ENCODE measurements around the gene ELOF1.
"Not testable (repeated sequence)": the region's sequence is repeated elsewhere in the genome, so short reads cannot be mapped to it uniquely, and the experiment has no call there.

ELOF1 gene

DNA sequence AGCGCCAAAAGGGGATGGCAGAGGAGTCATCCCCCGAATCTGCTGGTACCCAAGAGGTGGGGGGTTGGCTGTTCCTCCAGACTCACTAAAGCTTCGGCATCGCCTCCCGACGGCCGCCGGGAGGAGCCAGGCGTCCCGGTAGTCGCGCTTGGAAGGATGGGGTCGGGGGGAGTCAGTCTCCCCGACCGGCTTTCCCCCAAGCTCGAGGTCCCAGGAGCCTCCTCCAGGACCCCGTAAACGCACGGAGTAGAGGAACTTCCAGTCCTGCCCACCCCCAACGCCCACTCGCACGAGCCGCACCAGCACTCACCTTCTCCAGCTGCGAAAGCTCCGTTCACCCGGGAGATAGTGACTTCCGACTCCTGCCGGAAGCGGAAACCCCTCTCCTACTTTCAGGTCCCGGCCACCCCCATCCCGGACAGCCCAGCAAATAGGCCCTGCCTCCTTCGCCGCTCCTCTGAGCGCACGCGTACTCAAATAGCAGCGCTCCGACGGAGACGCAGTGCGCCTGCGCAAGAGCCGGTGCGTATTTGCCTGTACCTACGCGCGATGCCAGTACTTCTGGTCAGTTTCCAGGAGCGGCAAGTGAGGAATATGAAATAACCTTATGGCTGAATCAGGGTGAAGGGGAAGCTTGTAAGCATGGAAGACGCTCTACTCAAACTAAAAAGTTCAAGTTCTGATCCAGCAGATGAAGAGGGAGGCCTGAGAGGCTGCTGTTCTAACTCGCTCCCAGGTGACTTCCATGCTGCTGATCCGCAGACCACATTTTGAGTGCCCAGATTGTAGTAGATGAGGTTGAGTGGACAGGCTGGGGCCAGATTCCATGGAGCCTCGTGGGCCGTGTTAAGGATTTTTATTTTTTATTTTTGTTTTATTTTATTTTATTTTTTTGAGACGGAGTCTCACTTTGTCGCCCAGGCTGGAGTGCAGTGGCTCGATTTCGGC is at the start of gene ELOF1:
TSS of gene ELOF1 (minus strand) at position 350 of the 948 bp plus-strand sequence. CDS start 4,883 bp downstream, outside the sequence.
- DNase-seq, result peak; percentile 95 to 97

DNA sequence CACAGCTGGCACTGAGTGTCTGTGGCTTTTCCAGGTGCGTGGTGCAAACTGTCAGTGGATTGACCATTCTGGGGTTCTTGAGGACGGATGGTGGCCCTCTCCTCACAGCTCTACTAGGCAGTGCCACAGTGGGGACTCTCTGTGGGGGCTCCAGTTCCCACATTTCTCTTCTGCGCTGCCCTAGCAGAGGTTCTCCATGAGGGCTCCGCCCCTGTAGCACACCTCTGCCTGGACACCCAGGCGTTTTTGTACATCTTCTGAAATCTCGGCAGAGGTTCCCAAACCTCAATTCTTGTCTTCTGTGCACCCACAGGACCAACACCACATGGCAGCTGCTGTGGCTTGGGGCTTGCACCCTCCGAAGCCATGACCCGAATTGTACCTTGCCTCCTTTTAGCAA is 47.5 kb upstream of the ELOF1 start:
- no peak for DNase-seq

- DNase-seq, result not testable (repeated sequence)
Observed at GRCh38 chr19:11599704-11600103, 40.7 kb upstream of the ELOF1 start.

- DNase-seq, result no peak
Observed at GRCh38 chr19:11598746-11599145, 39.7 kb upstream of the ELOF1 start.

GRCh38 chr19:11598103-11598483 is 39.1 kb upstream of the ELOF1 start:
- no peak for DNase-seq

- peak; percentile 96 for DNase-seq
Observed at GRCh38 chr19:11597202-11598102, 38.4 kb upstream of the ELOF1 start, which contains the start of gene ZNF627. Gene ZNF627, plus strand, starts transcription at chr19:11597483. Its CDS starts 145 bp downstream, at chr19:11597628.

DNA sequence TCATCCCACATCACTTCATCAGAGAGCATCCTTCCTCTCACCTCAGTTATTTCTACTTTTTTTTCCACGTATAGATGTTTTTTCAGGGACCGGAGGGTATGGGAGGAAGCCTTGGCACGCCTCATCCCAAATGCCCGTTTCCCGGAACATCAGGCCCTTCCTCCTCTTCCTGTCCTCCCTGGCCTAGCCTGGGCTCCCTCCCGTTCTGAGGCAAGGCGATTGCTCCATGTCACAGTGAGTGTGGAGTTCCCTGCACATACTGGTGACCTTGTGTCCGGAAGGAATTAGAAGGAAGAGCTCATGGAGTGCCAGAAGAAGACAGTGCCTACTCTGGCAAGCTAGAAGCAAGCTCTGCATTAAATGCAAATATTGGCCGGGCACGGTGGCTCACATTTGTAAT is 37.1 kb upstream of the ELOF1 start:
- DNase-seq, result no peak

- DNase-seq, result no peak
Observed at GRCh38 chr19:11594084-11594483, 35.1 kb upstream of the ELOF1 start.

- DNase-seq, result no peak
Observed at GRCh38 chr19:11587975-11588631, 29.1 kb upstream of the ELOF1 start.

- DNase-seq, result peak; percentile 71 to 79
Observed at GRCh38 chr19:11587302-11587974, 28.4 kb upstream of the ELOF1 start.

DNA sequence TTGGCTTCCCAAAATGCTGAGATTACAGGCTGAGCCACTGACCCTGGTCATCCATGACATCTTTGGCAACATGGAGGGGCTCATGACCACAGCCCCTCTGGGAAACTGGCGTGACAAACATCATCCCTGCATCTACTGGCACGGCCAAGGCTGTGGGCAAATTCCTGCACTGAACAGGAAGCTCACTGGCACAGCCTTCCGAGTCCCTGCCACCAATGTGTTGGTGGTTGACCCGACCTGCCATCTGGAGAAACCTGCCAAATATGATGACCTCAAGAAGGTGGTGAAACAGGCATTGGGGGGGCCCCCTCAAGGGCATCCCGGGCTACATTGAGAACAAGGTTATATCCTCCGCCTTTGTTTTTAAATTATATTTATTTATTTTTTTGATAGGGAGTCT is 27.3 kb upstream of the ELOF1 start:
- DNase-seq, result no peak

GRCh38 chr19:11581740-11582139 is 22.7 kb upstream of the ELOF1 start:
- DNase-seq, result peak; percentile 15 to 25

GRCh38 chr19:11580116-11580515 is 21.1 kb upstream of the ELOF1 start:
- DNase-seq, result no peak

DNA sequence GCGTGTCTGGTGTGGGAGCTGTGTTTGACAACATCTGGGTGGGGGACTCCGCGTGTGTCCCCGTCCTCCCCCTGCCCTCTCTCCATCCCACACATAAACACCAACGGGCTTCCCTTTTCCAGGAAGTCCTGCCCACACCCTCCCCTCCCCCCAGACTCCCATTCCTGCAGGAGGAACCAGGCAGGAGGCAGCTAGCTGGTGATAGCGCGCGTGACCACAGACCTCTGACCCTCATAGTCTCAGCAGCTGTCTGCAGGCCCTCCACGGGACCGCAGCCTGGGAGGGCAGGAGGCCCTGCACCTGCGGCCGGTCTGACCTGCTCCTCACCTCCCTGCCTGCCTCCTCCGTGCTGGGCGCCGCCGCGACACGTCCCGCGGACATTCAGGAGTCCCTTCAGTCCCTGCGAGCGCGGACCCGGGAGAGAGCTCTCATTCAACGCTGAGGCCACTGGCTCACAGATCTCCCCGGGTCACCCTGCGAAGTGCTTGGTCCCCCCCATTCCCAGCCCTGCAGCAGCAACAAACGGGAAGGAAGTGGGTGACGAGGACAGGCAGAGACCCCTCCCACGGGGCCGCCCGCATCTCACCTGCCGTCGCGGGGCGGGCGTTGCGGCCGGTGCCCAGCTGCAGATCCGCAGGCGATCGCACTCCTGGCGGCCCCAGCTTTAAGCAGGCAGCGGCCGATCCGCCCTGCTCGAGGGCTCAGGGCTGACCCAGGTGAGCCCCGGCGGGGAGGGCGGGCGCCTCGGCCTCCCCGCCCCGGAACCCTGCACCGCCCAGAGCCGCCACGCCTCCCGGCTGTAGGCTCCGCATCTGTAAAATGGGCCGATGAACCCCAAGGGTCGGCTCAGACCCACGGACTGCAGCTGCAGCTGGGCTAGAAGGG is 19.5 kb upstream of the ELOF1 start:
- DNase-seq, result peak in 1 of 2 experiments; percentile 23

- no peak for DNase-seq
Observed at GRCh38 chr19:11577451-11578257, 18.6 kb upstream of the ELOF1 start, which contains the start of gene ACP5. Gene ACP5, minus strand, starts transcription at chr19:11577645. Its CDS starts 328 bp downstream, at chr19:11577317.

DNA sequence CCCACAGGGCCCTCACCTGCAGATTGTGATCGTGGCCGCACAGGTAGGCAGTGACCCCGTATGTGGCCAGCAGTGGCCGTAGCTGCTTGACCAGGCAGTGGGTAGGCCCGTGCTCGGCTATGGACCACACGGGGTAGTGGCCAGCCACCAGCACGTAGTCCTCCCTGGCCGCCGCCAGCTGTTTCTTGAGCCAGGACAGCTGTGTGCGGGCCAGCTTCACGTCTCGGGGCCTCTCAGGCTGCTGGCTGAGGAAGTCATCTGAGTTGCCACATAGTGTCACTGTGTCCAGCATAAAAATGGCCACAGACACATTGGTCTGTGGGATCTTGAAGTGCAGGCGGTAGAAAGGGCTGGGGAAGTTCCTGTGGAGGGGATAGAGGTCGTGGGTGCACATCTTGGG is 17.2 kb upstream of the ELOF1 start:
- DNase-seq, result no peak

DNA sequence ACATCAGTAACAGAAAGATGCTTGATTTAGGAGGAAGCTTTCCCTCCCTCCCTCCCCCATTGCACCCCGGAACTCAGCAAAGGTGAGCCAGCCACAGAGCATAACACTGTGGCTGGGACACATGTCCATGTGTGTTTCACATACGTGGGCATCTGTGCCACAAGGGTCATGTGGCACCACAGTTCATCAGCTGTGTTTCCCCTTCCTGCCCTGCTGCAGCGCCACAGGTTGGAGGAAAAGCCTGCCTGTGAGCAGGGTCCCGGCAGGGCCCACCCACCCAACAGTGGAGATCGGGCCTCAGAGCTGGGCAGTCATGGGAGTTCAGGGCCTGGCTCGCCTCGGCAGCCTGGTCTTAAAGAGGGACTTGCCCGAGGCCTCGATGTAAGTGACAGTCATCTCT is 15.7 kb upstream of the ELOF1 start:
- DNase-seq, result no peak

DNA sequence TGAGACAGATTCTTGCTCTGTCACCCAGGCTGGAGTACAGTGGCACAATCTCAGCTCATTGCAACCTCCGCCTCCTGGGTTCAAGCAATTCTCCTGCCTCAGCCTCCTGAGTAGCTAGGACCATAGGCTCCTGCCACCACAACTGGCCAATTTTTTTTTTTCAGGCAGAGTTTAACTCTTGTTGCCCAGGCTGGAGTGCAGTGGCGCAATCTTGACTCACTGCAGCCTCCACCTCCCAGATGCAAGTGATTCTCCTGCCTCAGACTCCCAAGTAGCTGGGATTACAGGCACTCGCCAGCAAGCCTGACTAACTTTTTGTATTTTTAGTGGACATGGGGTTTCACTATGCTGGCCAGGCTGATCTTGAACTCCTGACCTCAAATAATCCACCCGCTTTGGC is 14.7 kb upstream of the ELOF1 start:
- DNase-seq, result not testable (repeated sequence)

DNA sequence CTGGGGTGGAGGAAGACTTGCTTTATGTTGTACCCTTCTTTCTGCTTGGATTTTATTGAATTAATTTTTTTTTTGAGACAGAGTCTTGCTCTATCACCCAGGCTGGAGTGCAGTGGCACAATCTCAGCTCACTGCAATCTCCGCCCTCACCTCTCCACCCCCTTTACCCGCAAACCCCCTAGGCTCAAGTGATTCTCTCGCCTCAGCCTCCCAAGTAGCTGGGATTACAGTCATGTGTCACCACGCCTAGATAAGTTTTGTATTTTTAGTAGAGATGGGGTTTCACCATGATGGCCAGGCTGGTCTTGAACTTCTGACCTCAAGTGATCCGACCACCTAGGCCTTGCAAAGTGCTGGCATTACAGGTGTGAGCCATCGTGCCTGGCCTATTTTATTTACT is 14.3 kb upstream of the ELOF1 start:
- not testable (repeated sequence) for DNase-seq

DNA sequence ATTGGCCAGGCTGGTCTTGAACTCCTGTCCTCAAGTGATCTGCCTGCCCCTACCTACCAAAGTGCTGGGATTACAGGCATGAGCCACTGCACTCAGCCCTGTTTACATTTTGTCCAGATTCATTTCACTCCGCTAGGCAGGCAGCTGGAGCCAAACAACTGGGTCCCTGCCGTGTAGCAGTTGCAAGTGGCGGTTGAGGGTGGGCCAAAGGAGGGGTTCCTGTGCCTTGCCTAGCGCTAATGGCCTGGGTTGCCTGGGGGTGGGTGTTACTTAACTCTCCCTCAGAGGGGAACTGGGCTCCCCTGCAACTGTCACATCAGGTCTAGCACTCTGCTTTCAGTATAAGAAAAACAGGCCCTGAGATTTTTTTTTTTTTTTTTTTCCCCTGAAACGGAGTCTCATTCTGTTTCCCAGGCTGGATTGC is 11.0 kb upstream of the ELOF1 start:
- DNase-seq, result no peak
